GM21576 (cell line): Measurements from ENCODE around the gene ACTL6B.

Experiments used
- ATAC-seq: cut with Tn5 transposase; IDR thresholded peaks from one replicate; pipeline ENCODE4 v1.9.1; 2021; ENCODE audit warnings: mild to moderate bottlenecking, moderate library complexity; ENCODE audit not compliant: unreplicated experiment

The ACTL6B gene

GRCh38 chr7:100683659-100684533, 27.6 kb upstream of the ACTL6B start:
- ATAC-seq, result no peak

- ATAC-seq, result no peak
Measured at GRCh38 chr7:100682991-100683658, 26.9 kb upstream of the ACTL6B start.

GRCh38 chr7:100682228-100682741, 26.0 kb upstream of the ACTL6B start:
- ATAC-seq, result no peak

- no peak for ATAC-seq
Measured at GRCh38 chr7:100681491-100682227, 25.4 kb upstream of the ACTL6B start.

GRCh38 chr7:100680576-100681271, 24.5 kb upstream of the ACTL6B start:
- no peak for ATAC-seq

GRCh38 chr7:100679927-100680575, 23.8 kb upstream of the ACTL6B start:
- no peak for ATAC-seq

- no peak for ATAC-seq
Measured at GRCh38 chr7:100679129-100679926, 23.1 kb upstream of the ACTL6B start.

- ATAC-seq, result no peak
Measured at GRCh38 chr7:100678291-100678984, 22.2 kb upstream of the ACTL6B start.

- no peak for ATAC-seq
Measured at GRCh38 chr7:100677308-100678267, 21.3 kb upstream of the ACTL6B start.

GRCh38 chr7:100676501-100677306, 20.5 kb upstream of the ACTL6B start:
- ATAC-seq, result no peak

GRCh38 chr7:100675581-100676350, 19.5 kb upstream of the ACTL6B start:
- ATAC-seq, result peak; percentile 36

- no peak for ATAC-seq
Measured at GRCh38 chr7:100675105-100675451, 18.8 kb upstream of the ACTL6B start.

- ATAC-seq, result no peak
Measured at GRCh38 chr7:100674411-100675104, 18.3 kb upstream of the ACTL6B start.

GRCh38 chr7:100673942-100674410, 17.7 kb upstream of the ACTL6B start:
- no peak for ATAC-seq

GRCh38 chr7:100673302-100673941, 17.2 kb upstream of the ACTL6B start, which contains the start of gene GNB2:
GNB2 (plus strand) TSS chr7:100673740; CDS start chr7:100676266, 2,526 bp downstream.
- ATAC-seq, result peak; percentile 54
